Keratinocyte (primary cell): ENCODE data around the gene EPC2.

Experiments used
- EZH2 ChIP-seq: IDR thresholded peaks from one replicate; pipeline ENCODE4 v1.6.1; 2012; ENCODE audit warnings: inconsistent platforms, mild to moderate bottlenecking, low read length, moderate library complexity
- TF ChIP-seq, protein P1 (sequence below), 3 experiments: IDR thresholded peaks in 1 of 3; conservative IDR thresholded peaks in 1 of 3; optimal IDR thresholded peaks in 1 of 3; 2 replicates in 2 of 3; 3 replicates in 1 of 3; pipeline versions ENCODE3 to v1.5.1; 2011; ENCODE audit warnings: low read length in 3 of 3, mild to moderate bottlenecking in 3 of 3, moderate library complexity in 2 of 3, control low read depth in 1 of 3, inconsistent platforms in 1 of 3; ENCODE audit not compliant: insufficient read depth in 2 of 3; ENCODE audit errors: extremely low read depth in 1 of 3

DNA sequence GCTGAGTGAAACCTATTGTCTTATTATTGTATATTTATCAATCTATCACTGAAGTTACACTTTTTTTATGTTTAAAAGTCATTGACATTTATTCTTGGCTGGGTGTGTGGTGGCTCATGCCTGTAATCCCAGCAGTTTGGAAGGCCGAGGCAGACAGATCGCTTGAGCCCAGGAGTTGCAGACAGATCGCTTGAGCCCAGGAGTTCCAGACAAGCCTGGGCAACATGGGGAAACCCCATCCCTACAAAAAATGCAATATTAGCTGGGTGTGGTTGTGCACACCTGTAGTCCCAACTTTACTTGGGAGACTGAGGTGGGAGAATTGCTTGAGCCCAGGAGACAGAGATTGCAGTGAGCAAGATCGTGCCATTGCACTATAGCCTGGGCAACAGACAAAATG is 97.8 kb downstream of the EPC2 start:
- TF ChIP-seq, protein P1, sequence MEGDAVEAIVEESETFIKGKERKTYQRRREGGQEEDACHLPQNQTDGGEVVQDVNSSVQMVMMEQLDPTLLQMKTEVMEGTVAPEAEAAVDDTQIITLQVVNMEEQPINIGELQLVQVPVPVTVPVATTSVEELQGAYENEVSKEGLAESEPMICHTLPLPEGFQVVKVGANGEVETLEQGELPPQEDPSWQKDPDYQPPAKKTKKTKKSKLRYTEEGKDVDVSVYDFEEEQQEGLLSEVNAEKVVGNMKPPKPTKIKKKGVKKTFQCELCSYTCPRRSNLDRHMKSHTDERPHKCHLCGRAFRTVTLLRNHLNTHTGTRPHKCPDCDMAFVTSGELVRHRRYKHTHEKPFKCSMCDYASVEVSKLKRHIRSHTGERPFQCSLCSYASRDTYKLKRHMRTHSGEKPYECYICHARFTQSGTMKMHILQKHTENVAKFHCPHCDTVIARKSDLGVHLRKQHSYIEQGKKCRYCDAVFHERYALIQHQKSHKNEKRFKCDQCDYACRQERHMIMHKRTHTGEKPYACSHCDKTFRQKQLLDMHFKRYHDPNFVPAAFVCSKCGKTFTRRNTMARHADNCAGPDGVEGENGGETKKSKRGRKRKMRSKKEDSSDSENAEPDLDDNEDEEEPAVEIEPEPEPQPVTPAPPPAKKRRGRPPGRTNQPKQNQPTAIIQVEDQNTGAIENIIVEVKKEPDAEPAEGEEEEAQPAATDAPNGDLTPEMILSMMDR (optimal IDR thresholded peaks at IDR 0.05 in 1 of 3, IDR thresholded peaks at IDR 0.05 in 1 of 3, conservative IDR thresholded peaks at IDR 0.05 in 1 of 3; ENCODE audit: extremely low read depth in 1 of 3, insufficient read depth in 2 of 3, low read length in 3 of 3), result no peak
- TF ChIP-seq EZH2, result no peak
